Measurements from ENCODE around the gene SYNE2. TPM values are rescaled to one million over a fixed set of nuclear protein-coding genes. Genes with fewer than 3 reads are reported as not detected.

SYNE2 gene
- total and polyA plus RNA-seq, 10 of the 15 experiments (the other 5 are each of a cell fraction or from before 2014, with no cell fraction given), result 2.1 to 52.7 (median 38.1) TPM

DNA sequence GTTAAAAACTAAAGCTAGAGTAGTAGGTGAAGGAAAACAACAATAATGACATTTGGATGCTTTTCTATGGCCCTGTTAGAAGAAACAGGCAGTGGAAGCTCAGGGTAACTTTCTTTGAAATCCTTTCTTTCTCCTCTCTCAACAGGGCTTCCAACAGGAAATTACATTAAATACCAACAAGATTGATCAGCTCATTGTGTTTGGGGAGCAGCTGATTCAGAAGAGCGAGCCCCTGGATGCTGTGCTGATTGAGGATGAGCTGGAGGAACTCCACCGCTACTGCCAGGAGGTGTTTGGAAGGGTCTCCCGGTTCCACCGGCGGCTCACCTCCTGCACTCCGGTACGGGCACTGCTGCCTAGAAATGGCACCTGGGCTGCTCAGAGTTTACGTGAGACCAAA is 359.9 kb downstream of the SYNE2 start (continued):
- no peak for TF ChIP-seq CBFB (IDR thresholded peaks at IDR 0.05; ENCODE audit: low read depth)
- TF ChIP-seq ZBED1 (IDR thresholded peaks at IDR 0.05; ENCODE audit: borderline replicate concordance), result no peak
- no peak for TF ChIP-seq FOS (IDR thresholded peaks at IDR 0.05; ENCODE audit: borderline replicate concordance, extremely low read depth, insufficient read length)
- TF ChIP-seq ZNF207 (IDR thresholded peaks at IDR 0.05; ENCODE audit: borderline replicate concordance), result no peak
- TF ChIP-seq SREBF1 (IDR thresholded peaks at IDR 0.05; ENCODE audit: low read length), result no peak

DNA sequence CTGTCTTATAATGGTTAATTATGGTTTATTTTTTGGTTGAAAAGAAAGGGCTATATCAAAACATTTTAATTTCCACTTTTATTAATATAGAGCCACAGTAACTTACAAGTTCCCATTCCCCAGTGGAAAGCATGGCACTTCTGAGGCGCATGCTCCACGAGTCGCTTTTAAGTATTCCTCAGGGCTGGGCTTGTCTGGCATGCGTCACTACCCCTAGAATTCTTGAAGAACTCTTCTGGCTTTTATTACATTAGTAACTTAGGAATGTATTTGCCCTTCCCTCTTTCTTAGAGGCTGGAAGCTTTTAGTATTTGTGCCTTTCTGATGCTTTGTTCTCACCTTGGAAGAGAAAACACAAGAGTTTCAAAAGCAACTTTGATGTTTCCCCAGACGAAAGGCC is 360.3 kb downstream of the SYNE2 start:
- BruUV-seq (replicated peaks), result no TSS peak
- Histone ChIP-seq H3K27ac (ENCODE audit: control insufficient read depth, insufficient read depth) (no peak overlapping the region), H3K9ac (ENCODE audit: control insufficient read depth, insufficient read depth, low read length) (no peak overlapping the region), H2AFZ (ENCODE audit: control insufficient read depth, low read depth, low read length) (no peak overlapping the region), H4K20me1 (ENCODE audit: control insufficient read depth, insufficient read depth) (no peaks in the 10 kb centered on the region), H3K9me3 (replicated peaks; ENCODE audit: control insufficient read depth, insufficient read depth, low read length) (no peaks in the 10 kb centered on the region), H3K4me3 (no peak overlapping the region), H3K4me2 (ENCODE audit: control insufficient read depth, insufficient read depth) (no peak overlapping the region), H3K36me3 (ENCODE audit: control insufficient read depth in 2 of 2, insufficient read depth in 2 of 2, low read length in 1 of 2) (peaks cover 6 to 26% of the 10 kb centered on the region in 2 experiments), H3K4me1 (ENCODE audit: control insufficient read depth, insufficient read depth, low read length) (peaks cover 20% of the 10 kb centered on the region), H3K79me2 (ENCODE audit: control insufficient read depth, insufficient read depth, low read length) (no peaks in the 10 kb centered on the region), H3K27me3 (replicated peaks in 1 of 2; ENCODE audit: control insufficient read depth in 2 of 2, insufficient read depth in 2 of 2, low read length in 1 of 2) (no peaks in the 10 kb centered on the region)
- FAIRE-seq, result no peak
- CTCF ChIA-PET, result no interaction called here
- RAD21 ChIA-PET (ENCODE audit: unreplicated experiment), result interaction anchor here (1.8 kb wide), 1 partner anchor 14 kb away, joined by 4 read pairs; no protein-coding TSS in a partner anchor
- POLR2A ChIA-PET, result no interaction called here
- in situ Hi-C loops (cut with MboI), result no loop called here
- SMC1A ChIA-PET (ENCODE audit: uncharacterized antibody, unreplicated experiment), result interaction anchor here (0.6 to 1.1 kb wide), 2 partner anchors 16 to 48 kb away, joined by 3 to 4 read pairs; no protein-coding TSS in a partner anchor
- no peak for DNase-seq (ENCODE audit: low read depth, low spot score)
- intact Hi-C loops (cut with micrococcal nuclease; ENCODE audit: unreplicated experiment), result no loop called here
- WGBS (ENCODE audit: insufficient coverage, insufficient replicate concordance, low lambda C conversion rate, missing lambda C conversion rate), result over 99% methylated on average over 5 of the region's 5 CpGs
- no peak for ATAC-seq
- TF ChIP-seq, protein P1, sequence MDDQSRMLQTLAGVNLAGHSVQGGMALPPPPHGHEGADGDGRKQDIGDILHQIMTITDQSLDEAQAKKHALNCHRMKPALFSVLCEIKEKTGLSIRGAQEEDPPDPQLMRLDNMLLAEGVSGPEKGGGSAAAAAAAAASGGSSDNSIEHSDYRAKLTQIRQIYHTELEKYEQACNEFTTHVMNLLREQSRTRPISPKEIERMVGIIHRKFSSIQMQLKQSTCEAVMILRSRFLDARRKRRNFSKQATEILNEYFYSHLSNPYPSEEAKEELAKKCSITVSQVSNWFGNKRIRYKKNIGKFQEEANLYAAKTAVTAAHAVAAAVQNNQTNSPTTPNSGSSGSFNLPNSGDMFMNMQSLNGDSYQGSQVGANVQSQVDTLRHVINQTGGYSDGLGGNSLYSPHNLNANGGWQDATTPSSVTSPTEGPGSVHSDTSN (IDR thresholded peaks at IDR 0.05; ENCODE audit: insufficient replicate concordance, low read depth, low read length), result no peak
- TF ChIP-seq RCOR1 (conservative IDR thresholded peaks at IDR 0.05; ENCODE audit: low read depth, low read length) (no peak), BHLHE40 (IDR thresholded peaks at IDR 0.05; ENCODE audit: borderline replicate concordance in 1 of 2, low read depth in 2 of 2, low read length in 1 of 2) (no peak), NFYB (IDR thresholded peaks at IDR 0.05; ENCODE audit: insufficient read depth, low read depth, low read length) (no peak), HDAC6 (IDR thresholded peaks at IDR 0.05; ENCODE audit: unreplicated experiment) (no peak)
- TF ChIP-seq, protein P2, sequence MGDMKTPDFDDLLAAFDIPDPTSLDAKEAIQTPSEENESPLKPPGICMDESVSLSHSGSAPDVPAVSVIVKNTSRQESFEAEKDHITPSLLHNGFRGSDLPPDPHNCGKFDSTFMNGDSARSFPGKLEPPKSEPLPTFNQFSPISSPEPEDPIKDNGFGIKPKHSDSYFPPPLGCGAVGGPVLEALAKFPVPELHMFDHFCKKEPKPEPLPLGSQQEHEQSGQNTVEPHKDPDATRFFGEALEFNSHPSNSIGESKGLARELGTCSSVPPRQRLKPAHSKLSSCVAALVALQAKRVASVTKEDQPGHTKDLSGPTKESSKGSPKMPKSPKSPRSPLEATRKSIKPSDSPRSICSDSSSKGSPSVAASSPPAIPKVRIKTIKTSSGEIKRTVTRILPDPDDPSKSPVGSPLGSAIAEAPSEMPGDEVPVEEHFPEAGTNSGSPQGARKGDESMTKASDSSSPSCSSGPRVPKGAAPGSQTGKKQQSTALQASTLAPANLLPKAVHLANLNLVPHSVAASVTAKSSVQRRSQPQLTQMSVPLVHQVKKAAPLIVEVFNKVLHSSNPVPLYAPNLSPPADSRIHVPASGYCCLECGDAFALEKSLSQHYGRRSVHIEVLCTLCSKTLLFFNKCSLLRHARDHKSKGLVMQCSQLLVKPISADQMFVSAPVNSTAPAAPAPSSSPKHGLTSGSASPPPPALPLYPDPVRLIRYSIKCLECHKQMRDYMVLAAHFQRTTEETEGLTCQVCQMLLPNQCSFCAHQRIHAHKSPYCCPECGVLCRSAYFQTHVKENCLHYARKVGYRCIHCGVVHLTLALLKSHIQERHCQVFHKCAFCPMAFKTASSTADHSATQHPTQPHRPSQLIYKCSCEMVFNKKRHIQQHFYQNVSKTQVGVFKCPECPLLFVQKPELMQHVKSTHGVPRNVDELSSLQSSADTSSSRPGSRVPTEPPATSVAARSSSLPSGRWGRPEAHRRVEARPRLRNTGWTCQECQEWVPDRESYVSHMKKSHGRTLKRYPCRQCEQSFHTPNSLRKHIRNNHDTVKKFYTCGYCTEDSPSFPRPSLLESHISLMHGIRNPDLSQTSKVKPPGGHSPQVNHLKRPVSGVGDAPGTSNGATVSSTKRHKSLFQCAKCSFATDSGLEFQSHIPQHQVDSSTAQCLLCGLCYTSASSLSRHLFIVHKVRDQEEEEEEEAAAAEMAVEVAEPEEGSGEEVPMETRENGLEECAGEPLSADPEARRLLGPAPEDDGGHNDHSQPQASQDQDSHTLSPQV (IDR thresholded peaks at IDR 0.05), result no peak
- TF ChIP-seq, protein P3, sequence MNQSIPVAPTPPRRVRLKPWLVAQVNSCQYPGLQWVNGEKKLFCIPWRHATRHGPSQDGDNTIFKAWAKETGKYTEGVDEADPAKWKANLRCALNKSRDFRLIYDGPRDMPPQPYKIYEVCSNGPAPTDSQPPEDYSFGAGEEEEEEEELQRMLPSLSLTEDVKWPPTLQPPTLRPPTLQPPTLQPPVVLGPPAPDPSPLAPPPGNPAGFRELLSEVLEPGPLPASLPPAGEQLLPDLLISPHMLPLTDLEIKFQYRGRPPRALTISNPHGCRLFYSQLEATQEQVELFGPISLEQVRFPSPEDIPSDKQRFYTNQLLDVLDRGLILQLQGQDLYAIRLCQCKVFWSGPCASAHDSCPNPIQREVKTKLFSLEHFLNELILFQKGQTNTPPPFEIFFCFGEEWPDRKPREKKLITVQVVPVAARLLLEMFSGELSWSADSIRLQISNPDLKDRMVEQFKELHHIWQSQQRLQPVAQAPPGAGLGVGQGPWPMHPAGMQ (IDR thresholded peaks at IDR 0.05; ENCODE audit: borderline replicate concordance), result no peak
